Neural crest cell (in vitro differentiated cells): ENCODE data around the gene GGT6. TPM values are rescaled to one million over a fixed set of nuclear protein-coding genes. Genes with fewer than 3 reads are reported as not detected.
"Not testable (repeated sequence)": the region's sequence is repeated elsewhere in the genome, so short reads cannot be mapped to it uniquely, and the experiment has no call there.

Experiments
- DNase-seq: peaks from one replicate; pipeline ENCODE4 v3.0.0; 2021; ENCODE audit warnings: low read depth, mixed read lengths, low spot score
- H3K27ac Mint-ChIP-seq: one replicate; pipeline ENCODE4 v1.8.0; 2021; ENCODE audit warnings: mild to moderate bottlenecking, mixed read lengths; ENCODE audit not compliant: unreplicated experiment
- H3K27me3 Mint-ChIP-seq: 2 replicates; pipeline ENCODE4 v1.8.0; 2021; ENCODE audit warnings: low read depth, mild to moderate bottlenecking, mixed read lengths
- H3K36me3 Mint-ChIP-seq: 2 replicates; pipeline ENCODE4 v1.8.0; 2021; ENCODE audit warnings: low read depth, mild to moderate bottlenecking, mixed read lengths
- H3K4me1 Mint-ChIP-seq: 2 replicates; pipeline ENCODE4 v1.8.0; 2021; ENCODE audit warnings: mixed read lengths
- H3K4me3 Mint-ChIP-seq: one replicate; pipeline ENCODE4 v1.8.0; 2021; ENCODE audit warnings: mild to moderate bottlenecking, mixed read lengths
- H3K9me3 Mint-ChIP-seq: 2 replicates; pipeline ENCODE4 v1.8.0; 2021; ENCODE audit warnings: mixed read lengths
- CTCF ChIP-seq: fragments of 200-600 bp; sonication (generic); conservative IDR thresholded peaks from 2 replicates; pipeline ENCODE4 v1.5.0; 2021; ENCODE audit warnings: antibody characterized with exemption, mild to moderate bottlenecking
- total RNA-seq: library from RNA; stranded (reverse); gene quantifications from 2 replicates; pipeline ENCODE4 v1.2.1, GENCODE V29; 2021

GGT6 gene
- total RNA-seq, 1 donor from 2014 or later, result not detected

- DNase-seq, result no peak
- Mint-ChIP-seq H3K36me3 (no peaks in the 10 kb centered on the region), H3K27ac (no peak overlapping the region), H3K4me1 (peaks cover 11% of the 10 kb centered on the region), H3K4me3 (peak overlapping the region; percentile 90), H3K27me3 (peaks cover 38% of the 10 kb centered on the region), H3K9me3 (no peaks in the 10 kb centered on the region)
- no peak for TF ChIP-seq CTCF
These were observed 22.8 kb upstream of the GGT6 start for GRCh38 chr17:4583206-4583605.

GRCh38 chr17:4582691-4583090, 22.3 kb upstream of the GGT6 start:
- no peak for DNase-seq
- no peak for TF ChIP-seq CTCF
- Mint-ChIP-seq H3K4me3 (no peak overlapping the region), H3K4me1 (peaks cover 14% of the 10 kb centered on the region), H3K9me3 (no peaks in the 10 kb centered on the region), H3K36me3 (no peaks in the 10 kb centered on the region), H3K27me3 (peaks cover 37% of the 10 kb centered on the region), H3K27ac (no peak overlapping the region)

- no peak overlapping the region for H3K4me3 Mint-ChIP-seq
- peaks cover 37% of the 10 kb centered on the region for H3K27me3 Mint-ChIP-seq
- H3K27ac Mint-ChIP-seq, result no peak overlapping the region
- no peaks in the 10 kb centered on the region for H3K36me3 Mint-ChIP-seq
- no peak for DNase-seq
- no peaks in the 10 kb centered on the region for H3K9me3 Mint-ChIP-seq
- H3K4me1 Mint-ChIP-seq, result peaks cover 20% of the 10 kb centered on the region
- no peak for TF ChIP-seq CTCF
These were observed 21.7 kb upstream of the GGT6 start for GRCh38 chr17:4582101-4582501.

- Mint-ChIP-seq H3K4me3 (no peak overlapping the region), H3K27me3 (peaks cover 21% of the 10 kb centered on the region), H3K36me3 (no peaks in the 10 kb centered on the region), H3K4me1 (peaks cover 33% of the 10 kb centered on the region), H3K27ac (no peak overlapping the region), H3K9me3 (no peaks in the 10 kb centered on the region)
- DNase-seq, result no peak
- no peak for TF ChIP-seq CTCF
These were observed 19.9 kb upstream of the GGT6 start for GRCh38 chr17:4580291-4580690.

GRCh38 chr17:4579678-4580077, 19.3 kb upstream of the GGT6 start:
- Mint-ChIP-seq H3K4me1 (peaks cover 40% of the 10 kb centered on the region), H3K9me3 (no peaks in the 10 kb centered on the region), H3K36me3 (no peaks in the 10 kb centered on the region), H3K4me3 (no peak overlapping the region), H3K27ac (no peak overlapping the region), H3K27me3 (peaks cover 16% of the 10 kb centered on the region)
- no peak for DNase-seq
- no peak for TF ChIP-seq CTCF

GRCh38 chr17:4578349-4578748, 18.0 kb upstream of the GGT6 start:
- H3K36me3 Mint-ChIP-seq, H3K27me3 Mint-ChIP-seq, H3K4me3 Mint-ChIP-seq, H3K27ac Mint-ChIP-seq, H3K9me3 Mint-ChIP-seq, DNase-seq: not testable (repeated sequence)
- peaks cover 37% of the 10 kb centered on the region for H3K4me1 Mint-ChIP-seq
